IPS-15b (cell line): ENCODE results near the gene STK33.

Experiments used
- H3K27me3 ChIP-seq: one replicate; pipeline ENCODE4 v1.6.1; 2013; ENCODE audit warnings: low read length; ENCODE audit not compliant: control insufficient read depth, insufficient read depth
- H3K36me3 ChIP-seq: one replicate; pipeline ENCODE4 v1.6.1; 2013; ENCODE audit warnings: low read length; ENCODE audit not compliant: control insufficient read depth, insufficient read depth
- H3K4me1 ChIP-seq: one replicate; pipeline ENCODE4 v1.6.1; 2013; ENCODE audit warnings: mild to moderate bottlenecking, low read length; ENCODE audit not compliant: control insufficient read depth, insufficient read depth
- H3K4me3 ChIP-seq: one replicate; pipeline ENCODE4 v1.5.1; 2013; ENCODE audit warnings: low read depth, low read length
- H3K9ac ChIP-seq: one replicate; pipeline ENCODE4 v1.6.1; 2013; ENCODE audit warnings: low read depth, mild to moderate bottlenecking, low read length
- H3K9me3 ChIP-seq: one replicate; pipeline ENCODE4 v1.6.1; 2013; ENCODE audit warnings: mild to moderate bottlenecking, low read length; ENCODE audit not compliant: control insufficient read depth, insufficient read depth

The STK33 gene

GRCh38 chr11:8392166-8392565 is 201.9 kb downstream of the STK33 start:
- Histone ChIP-seq H3K9ac (no peak overlapping the region), H3K36me3 (no peaks in the 10 kb centered on the region), H3K27me3 (no peaks in the 10 kb centered on the region), H3K9me3 (no peaks in the 10 kb centered on the region), H3K4me1 (peaks cover 3% of the 10 kb centered on the region), H3K4me3 (no peak overlapping the region)

- H3K27me3 ChIP-seq, result no peaks in the 10 kb centered on the region
- no peaks in the 10 kb centered on the region for H3K9me3 ChIP-seq
- peaks cover 8% of the 10 kb centered on the region for H3K4me1 ChIP-seq
- no peak overlapping the region for H3K9ac ChIP-seq
- H3K36me3 ChIP-seq, result no peaks in the 10 kb centered on the region
- no peak overlapping the region for H3K4me3 ChIP-seq
Observed at GRCh38 chr11:8390851-8391612, 203.0 kb downstream of the STK33 start.

GRCh38 chr11:8389029-8389996 is 204.7 kb downstream of the STK33 start:
- H3K4me3 ChIP-seq, result no peak overlapping the region
- no peaks in the 10 kb centered on the region for H3K27me3 ChIP-seq
- no peak overlapping the region for H3K9ac ChIP-seq
- no peaks in the 10 kb centered on the region for H3K9me3 ChIP-seq
- H3K4me1 ChIP-seq, result peaks cover 8% of the 10 kb centered on the region
- H3K36me3 ChIP-seq, result no peaks in the 10 kb centered on the region

- Histone ChIP-seq H3K4me3 (no peak overlapping the region), H3K9ac (no peak overlapping the region), H3K4me1 (peaks cover 8% of the 10 kb centered on the region), H3K36me3 (no peaks in the 10 kb centered on the region), H3K9me3 (no peaks in the 10 kb centered on the region), H3K27me3 (no peaks in the 10 kb centered on the region)
Observed at GRCh38 chr11:8387693-8388092, 206.3 kb downstream of the STK33 start.

- H3K4me3 ChIP-seq, result no peak overlapping the region
- H3K27me3 ChIP-seq, result no peaks in the 10 kb centered on the region
- peaks cover 8% of the 10 kb centered on the region for H3K4me1 ChIP-seq
- no peaks in the 10 kb centered on the region for H3K36me3 ChIP-seq
- no peaks in the 10 kb centered on the region for H3K9me3 ChIP-seq
- H3K9ac ChIP-seq, result no peak overlapping the region
Observed at GRCh38 chr11:8387141-8387540, 206.9 kb downstream of the STK33 start.

GRCh38 chr11:8386134-8386864 is 207.7 kb downstream of the STK33 start:
- Histone ChIP-seq H3K9me3 (no peaks in the 10 kb centered on the region), H3K27me3 (no peaks in the 10 kb centered on the region), H3K4me1 (peaks cover 8% of the 10 kb centered on the region), H3K36me3 (no peaks in the 10 kb centered on the region), H3K4me3 (no peak overlapping the region), H3K9ac (no peak overlapping the region)

- Histone ChIP-seq H3K9ac (no peak overlapping the region), H3K4me1 (peaks cover 8% of the 10 kb centered on the region), H3K4me3 (no peak overlapping the region), H3K36me3 (no peaks in the 10 kb centered on the region), H3K27me3 (no peaks in the 10 kb centered on the region), H3K9me3 (no peaks in the 10 kb centered on the region)
Observed at GRCh38 chr11:8384199-8384821, 209.7 kb downstream of the STK33 start.

- H3K9me3 ChIP-seq, result no peaks in the 10 kb centered on the region
- H3K4me1 ChIP-seq, result peaks cover 6% of the 10 kb centered on the region
- H3K9ac ChIP-seq, result no peak overlapping the region
- no peaks in the 10 kb centered on the region for H3K36me3 ChIP-seq
- H3K27me3 ChIP-seq, result no peaks in the 10 kb centered on the region
- H3K4me3 ChIP-seq, result no peak overlapping the region
Observed at GRCh38 chr11:8383627-8384026, 210.4 kb downstream of the STK33 start.

- peaks cover 6% of the 10 kb centered on the region for H3K4me1 ChIP-seq
- no peaks in the 10 kb centered on the region for H3K27me3 ChIP-seq
- no peak overlapping the region for H3K9ac ChIP-seq
- no peaks in the 10 kb centered on the region for H3K9me3 ChIP-seq
- H3K36me3 ChIP-seq, result no peaks in the 10 kb centered on the region
- H3K4me3 ChIP-seq, result no peak overlapping the region
Observed at GRCh38 chr11:8383227-8383626, 210.8 kb downstream of the STK33 start.

GRCh38 chr11:8382436-8383053 is 211.5 kb downstream of the STK33 start:
- H3K9ac ChIP-seq, result no peak overlapping the region
- H3K36me3 ChIP-seq, result no peaks in the 10 kb centered on the region
- H3K27me3 ChIP-seq, result no peaks in the 10 kb centered on the region
- H3K9me3 ChIP-seq, result no peaks in the 10 kb centered on the region
- H3K4me3 ChIP-seq, result no peak overlapping the region
- peaks cover 6% of the 10 kb centered on the region for H3K4me1 ChIP-seq

GRCh38 chr11:8381871-8382396 is 212.1 kb downstream of the STK33 start:
- H3K9me3 ChIP-seq, result no peaks in the 10 kb centered on the region

More at GRCh38 chr11:8381871-8382396, 212.1 kb downstream of the STK33 start:
- Histone ChIP-seq H3K36me3 (no peaks in the 10 kb centered on the region), H3K27me3 (no peaks in the 10 kb centered on the region), H3K4me3 (no peak overlapping the region), H3K4me1 (peaks cover 4% of the 10 kb centered on the region), H3K9ac (no peak overlapping the region)
